T-helper 22 cell (primary cell): ENCODE measurements around the gene NSUN6.

Experiments
- DNase-seq: peaks from one replicate; pipeline ENCODE4 v3.0.0-alpha.2; 2020; ENCODE audit warnings: low read depth

NSUN6 gene

DNA sequence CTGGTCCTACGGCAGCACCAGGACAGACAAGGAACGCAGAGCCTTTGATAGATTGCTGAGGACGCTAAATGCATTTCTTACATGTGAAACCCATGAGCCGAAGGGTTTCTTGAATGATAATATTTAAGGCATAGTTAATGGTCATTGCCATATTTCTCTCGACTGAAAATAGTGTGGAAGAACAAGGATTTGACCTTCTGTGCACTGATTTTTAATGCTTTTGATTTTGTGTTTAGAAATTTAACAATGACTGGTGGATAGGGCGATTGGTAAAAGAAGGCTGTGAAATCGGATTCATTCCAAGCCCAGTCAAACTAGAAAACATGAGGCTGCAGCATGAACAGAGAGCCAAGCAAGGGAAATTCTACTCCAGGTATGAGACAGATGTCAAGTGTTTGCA, 150.8 kb downstream of the NSUN6 start:
- DNase-seq: no peak

DNA sequence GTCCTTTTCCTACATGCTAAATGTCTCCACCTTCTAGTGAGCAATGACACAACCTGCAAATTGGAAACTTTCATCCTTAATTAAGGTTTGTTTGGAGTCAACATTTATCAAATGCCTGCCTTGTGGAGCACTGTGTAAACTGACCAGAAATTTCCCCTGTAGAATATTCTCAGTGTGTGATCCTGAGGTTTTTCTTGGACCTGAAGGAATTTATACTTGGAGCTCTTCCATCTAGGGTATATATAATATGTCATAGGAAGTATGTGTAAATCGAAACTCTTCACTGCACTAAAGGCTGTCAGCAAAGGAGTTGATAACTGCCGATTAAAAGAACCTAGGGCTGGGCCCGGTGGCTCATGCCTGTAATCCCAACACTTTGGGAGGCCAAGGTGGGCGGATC, 152.4 kb downstream of the NSUN6 start:
- DNase-seq: no peak

DNA sequence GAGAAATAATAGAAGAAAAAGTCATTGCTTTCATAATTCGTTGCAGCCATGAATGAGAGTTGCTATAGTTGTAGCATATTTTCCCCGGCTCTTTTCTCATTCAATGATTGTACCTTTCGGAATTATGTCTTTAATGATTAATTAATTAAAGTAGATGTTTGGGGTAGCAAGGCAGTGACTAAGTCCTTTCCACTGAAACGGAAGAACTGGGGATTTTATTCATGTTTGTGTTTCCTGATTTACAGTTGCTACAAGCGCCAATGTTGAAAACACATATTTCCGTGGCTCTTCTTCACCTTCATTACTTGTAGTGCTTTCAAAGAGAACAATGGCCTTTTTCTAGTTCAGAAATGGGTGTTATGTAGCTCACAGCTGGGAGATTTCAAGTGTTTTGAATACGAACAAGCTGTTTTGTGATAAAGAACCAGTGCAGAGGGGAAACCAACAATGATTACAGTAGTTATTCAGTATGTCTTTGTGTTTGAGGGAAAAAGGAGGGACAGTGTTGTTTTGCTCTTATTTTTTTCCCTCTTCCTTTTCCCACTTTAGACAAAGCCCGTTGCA, 153.5 kb downstream of the NSUN6 start:
- no peak for DNase-seq
